Measurements from ENCODE around the gene CHN1. TPM values are rescaled to one million over a fixed set of nuclear protein-coding genes. Genes with fewer than 3 reads are reported as not detected.

Gene CHN1
- total and polyA plus RNA-seq, 2 of the 8 experiments (the other 6 are each of a cell fraction or from before 2014, with no cell fraction given): 54.0 to 65.7 TPM

DNA sequence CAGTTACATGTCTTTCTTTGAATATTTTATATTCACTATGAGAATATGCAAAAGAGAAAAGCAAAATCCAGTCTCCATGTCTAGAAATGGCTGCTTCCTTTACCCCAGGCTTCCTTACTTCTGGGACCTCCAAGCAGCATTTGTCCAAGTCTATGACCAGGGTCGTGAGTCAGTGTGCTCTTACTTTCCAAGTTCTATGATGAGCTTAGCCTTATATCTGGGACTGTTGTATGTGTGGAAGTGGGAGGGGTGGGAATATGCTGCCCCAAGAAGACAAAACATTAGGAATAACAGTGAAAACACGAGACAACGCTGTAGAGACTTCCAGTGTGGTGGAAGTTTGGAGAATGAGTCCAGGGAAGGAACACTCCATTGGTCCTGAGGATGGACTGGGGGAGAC lies 219.7 kb downstream of the CHN1 start:
- no peak overlapping the region for H4K8ac ChIP-seq (ENCODE audit: extremely low read depth, insufficient read depth, low read length)

More for the DNA sequence above, 219.7 kb downstream of the CHN1 start:
- Histone ChIP-seq H4K91ac (replicated peaks; ENCODE audit: insufficient read length, low read length) (peak overlapping the region; percentile 9), H3K79me2 (ENCODE audit: control insufficient read depth in 1 of 2, insufficient read depth in 2 of 2, low read length in 2 of 2) (no peaks in the 10 kb centered on the region), H3K36me3 (ENCODE audit: control insufficient read depth in 2 of 4, insufficient read depth in 4 of 4, low read length in 3 of 4) (no peaks in the 10 kb centered on the region), H2BK12ac (ENCODE audit: low read depth, low read length) (peak overlapping the region; percentile 96), H2BK120ac (replicated peaks; ENCODE audit: low read depth, low read length) (peak overlapping the region; percentile 25), H3K9ac (replicated peaks in 1 of 4; ENCODE audit: extremely low read depth in 1 of 4, low read depth in 3 of 4, low read length in 3 of 4) (no peak overlapping the region), H3K18ac (ENCODE audit: extremely low read depth, low read length) (peak overlapping the region; percentile 79), H3K27ac (ENCODE audit: low read depth, low read length) (no peak overlapping the region), H3K27me3 (replicated peaks in 1 of 4; ENCODE audit: control insufficient read depth in 3 of 4, extremely low read depth in 1 of 4, insufficient read depth in 3 of 4, low read length in 3 of 4) (no peaks in the 10 kb centered on the region), H3K4me2 (ENCODE audit: insufficient read depth in 1 of 2, low read depth in 2 of 2, low read length in 2 of 2) (no peak overlapping the region), H2AK5ac (ENCODE audit: low read depth, low read length) (peak overlapping the region; percentile 71; the same call in 1 of the 2 replicates), H3K23me2 (ENCODE audit: low read depth, low read length) (no peaks in the 10 kb centered on the region), H3K4me1 (replicated peaks in 1 of 4; ENCODE audit: control insufficient read depth in 3 of 4, insufficient read depth in 4 of 4, low read length in 3 of 4) (peaks cover 0 to 21% (median 5%) of the 10 kb centered on the region in 4 experiments; a peak in 6 of 7 replicates), H3K56ac (replicated peaks; ENCODE audit: insufficient read length, low read depth, low read length) (no peak overlapping the region), H3K9me3 (ENCODE audit: insufficient read depth in 2 of 2, low read depth in 1 of 2, low read length in 1 of 2) (no peaks in the 10 kb centered on the region), H4K5ac (ENCODE audit: insufficient read length, low read depth, low read length) (no peak overlapping the region), H2AFZ (ENCODE audit: low read length) (0 out of 2 replicates have a peak overlapping the region, but pooled peaks have one; percentile 4), H3K14ac (ENCODE audit: insufficient read length) (no peak overlapping the region), H2BK5ac (ENCODE audit: low read depth, low read length) (no peak overlapping the region), H2BK15ac (ENCODE audit: low read length) (peak overlapping the region; percentile 3; the same call in 1 of the 2 replicates), H3K79me1 (ENCODE audit: low read depth, low read length) (no peaks in the 10 kb centered on the region), H2BK20ac (ENCODE audit: low read length) (peak overlapping the region; percentile 76; the same call in 1 of the 2 replicates), H3K23ac (ENCODE audit: insufficient read length) (no peak overlapping the region), H3K4ac (replicated peaks; ENCODE audit: insufficient read length, low read depth, low read length) (peak overlapping the region; percentile 28), H4K20me1 (replicated peaks in 1 of 2; ENCODE audit: control insufficient read depth in 1 of 2, insufficient read depth in 2 of 2, low read length in 2 of 2) (no peaks in the 10 kb centered on the region), H3K4me3 (ENCODE audit: extremely low read depth in 1 of 4, insufficient read depth in 2 of 4, low read depth in 3 of 4, low read length in 4 of 4) (no peak overlapping the region)
- ChIA-PET POLR2A (ENCODE audit: partially characterized antibody) (interaction anchor here (2.3 to 2.9 kb wide), 2 partner anchors 11 to 14 kb away, joined by 8 to 12 read pairs; no protein-coding TSS in a partner anchor), CTCF (ENCODE audit: partially characterized antibody) (interaction anchor here (0.8 to 2.5 kb wide), 5 partner anchors 10 to 73 kb away, joined by 3 to 32 read pairs (median 9); no protein-coding TSS in a partner anchor)
- TF ChIP-seq SIRT6 (IDR thresholded peaks at IDR 0.05; ENCODE audit: low read length) (no peak), TEAD4 (IDR thresholded peaks at IDR 0.05; ENCODE audit: low read depth, low read length) (no peak), EP300 (IDR thresholded peaks at IDR 0.05; ENCODE audit: borderline replicate concordance in 1 of 2, low read depth in 2 of 2, low read length in 2 of 2) (no peak), CREB1 (IDR thresholded peaks at IDR 0.05) (no peak), CBX5 (IDR thresholded peaks at IDR 0.05; ENCODE audit: low read depth, low read length) (no peak), JUN (IDR thresholded peaks at IDR 0.05; ENCODE audit: low read depth, low read length) (no peak), TAF7 (optimal IDR thresholded peaks at IDR 0.05; ENCODE audit: borderline replicate concordance, low read depth, low read length) (no peak), NANOG (IDR thresholded peaks at IDR 0.05; ENCODE audit: insufficient read depth, low read depth, low read length, poor library complexity, severe bottlenecking) (no peak), GTF2F1 (IDR thresholded peaks at IDR 0.05; ENCODE audit: borderline replicate concordance, low read depth, low read length) (no peak), HDAC2 (IDR thresholded peaks at IDR 0.05; ENCODE audit: borderline replicate concordance in 1 of 2, low read depth in 2 of 2, low read length in 2 of 2) (no peak), EGR1 (IDR thresholded peaks at IDR 0.05; ENCODE audit: borderline replicate concordance, low read depth, low read length) (no peak), CHD2 (IDR thresholded peaks at IDR 0.05; ENCODE audit: low read length) (no peak), BCL11A (IDR thresholded peaks at IDR 0.05; ENCODE audit: low read depth in 2 of 2, low read length in 2 of 2) (no peak), SIX5 (IDR thresholded peaks at IDR 0.05; ENCODE audit: low read depth, low read length) (no peak)
- WGBS, 2 experiments (ENCODE audit: extremely low coverage in 1 of 2, insufficient coverage in 1 of 2, insufficient read length in 1 of 2, insufficient replicate concordance in 2 of 2, low coverage in 1 of 2, low lambda C conversion rate in 2 of 2, missing lambda C conversion rate in 1 of 2): 92% methylated on average over 3 of the region's 3 CpGs; no CpG with 5 or more reads in 1 of the 2 experiments
- FAIRE-seq: no peak
- DNase-seq (ENCODE audit: low read depth in 1 of 2, low spot score in 2 of 2): no peak

Data from H1 (cell line).